Measurements from ENCODE around the gene ATRNL1.

ATRNL1 gene

GRCh38 chr10:115604627-115605026 is 511.5 kb downstream of the ATRNL1 start:
- H3K27me3 ChIP-seq (ENCODE audit: insufficient read depth, insufficient read length) = no peaks in the 10 kb centered on the region
- TF ChIP-seq ZNF274 (IDR thresholded peaks at IDR 0.05; ENCODE audit: low read depth, low read length) (no peak), SUZ12 (IDR thresholded peaks at IDR 0.05; ENCODE audit: extremely low read depth, insufficient read depth, insufficient read length) (no peak), YY1 (IDR thresholded peaks at IDR 0.05; ENCODE audit: insufficient read depth, insufficient read length) (no peak)
- H3K4me3 ChIP-seq (ENCODE audit: insufficient read length, low read depth) = no peak overlapping the region
- H3K9ac ChIP-seq (ENCODE audit: insufficient read length, low read depth) = no peak overlapping the region
- no peaks in the 10 kb centered on the region for H3K36me3 ChIP-seq (ENCODE audit: insufficient read depth, insufficient read length, low read length)
- H3K4me1 ChIP-seq (ENCODE audit: insufficient read depth, insufficient read length) = no peaks in the 10 kb centered on the region
- H3K9me3 ChIP-seq (ENCODE audit: insufficient read depth, low read length) = no peaks in the 10 kb centered on the region
- no peak for DNase-seq (ENCODE audit: low read depth, low spot score)

- Histone ChIP-seq H3K9me3 (ENCODE audit: insufficient read depth, low read length) (no peaks in the 10 kb centered on the region), H3K9ac (ENCODE audit: insufficient read length, low read depth) (no peak overlapping the region), H3K27me3 (ENCODE audit: insufficient read depth, insufficient read length) (no peaks in the 10 kb centered on the region), H3K4me1 (ENCODE audit: insufficient read depth, insufficient read length) (no peaks in the 10 kb centered on the region), H3K4me3 (ENCODE audit: insufficient read length, low read depth) (no peak overlapping the region), H3K36me3 (ENCODE audit: insufficient read depth, insufficient read length, low read length) (no peaks in the 10 kb centered on the region)
- DNase-seq (ENCODE audit: low read depth, low spot score) = no peak
- TF ChIP-seq ZNF274 (IDR thresholded peaks at IDR 0.05; ENCODE audit: low read depth, low read length) (no peak), YY1 (IDR thresholded peaks at IDR 0.05; ENCODE audit: insufficient read depth, insufficient read length) (no peak), SUZ12 (IDR thresholded peaks at IDR 0.05; ENCODE audit: extremely low read depth, insufficient read depth, insufficient read length) (no peak)
Measured at GRCh38 chr10:115606086-115606485, 512.9 kb downstream of the ATRNL1 start.

GRCh38 chr10:115606741-115607140 is 513.6 kb downstream of the ATRNL1 start:
- Histone ChIP-seq H3K4me3 (ENCODE audit: insufficient read length, low read depth) (no peak overlapping the region), H3K27me3 (ENCODE audit: insufficient read depth, insufficient read length) (no peaks in the 10 kb centered on the region), H3K36me3 (ENCODE audit: insufficient read depth, insufficient read length, low read length) (no peaks in the 10 kb centered on the region), H3K9ac (ENCODE audit: insufficient read length, low read depth) (no peak overlapping the region), H3K4me1 (ENCODE audit: insufficient read depth, insufficient read length) (no peaks in the 10 kb centered on the region), H3K9me3 (ENCODE audit: insufficient read depth, low read length) (no peaks in the 10 kb centered on the region)
- TF ChIP-seq SUZ12 (IDR thresholded peaks at IDR 0.05; ENCODE audit: extremely low read depth, insufficient read depth, insufficient read length) (no peak), YY1 (IDR thresholded peaks at IDR 0.05; ENCODE audit: insufficient read depth, insufficient read length) (no peak), ZNF274 (IDR thresholded peaks at IDR 0.05; ENCODE audit: low read depth, low read length) (no peak)
- no peak for DNase-seq (ENCODE audit: low read depth, low spot score)

- no peaks in the 10 kb centered on the region for H3K27me3 ChIP-seq (ENCODE audit: insufficient read depth, insufficient read length)
- no peaks in the 10 kb centered on the region for H3K4me1 ChIP-seq (ENCODE audit: insufficient read depth, insufficient read length)
- H3K4me3 ChIP-seq (ENCODE audit: insufficient read length, low read depth) = no peak overlapping the region
- DNase-seq (ENCODE audit: low read depth, low spot score) = no peak
- no peak for TF ChIP-seq YY1 (IDR thresholded peaks at IDR 0.05; ENCODE audit: insufficient read depth, insufficient read length)
- TF ChIP-seq SUZ12 (IDR thresholded peaks at IDR 0.05; ENCODE audit: extremely low read depth, insufficient read depth, insufficient read length) = no peak
- no peak for TF ChIP-seq ZNF274 (IDR thresholded peaks at IDR 0.05; ENCODE audit: low read depth, low read length)
- H3K36me3 ChIP-seq (ENCODE audit: insufficient read depth, insufficient read length, low read length) = no peaks in the 10 kb centered on the region
- no peak overlapping the region for H3K9ac ChIP-seq (ENCODE audit: insufficient read length, low read depth)
- H3K9me3 ChIP-seq (ENCODE audit: insufficient read depth, low read length) = no peaks in the 10 kb centered on the region
Measured at GRCh38 chr10:115624448-115624847, 531.3 kb downstream of the ATRNL1 start.

- TF ChIP-seq YY1 (IDR thresholded peaks at IDR 0.05; ENCODE audit: insufficient read depth, insufficient read length) (no peak), ZNF274 (IDR thresholded peaks at IDR 0.05; ENCODE audit: low read depth, low read length) (no peak), SUZ12 (IDR thresholded peaks at IDR 0.05; ENCODE audit: extremely low read depth, insufficient read depth, insufficient read length) (no peak)
- no peak overlapping the region for H3K9ac ChIP-seq (ENCODE audit: insufficient read length, low read depth)
- no peaks in the 10 kb centered on the region for H3K4me1 ChIP-seq (ENCODE audit: insufficient read depth, insufficient read length)
- H3K27me3 ChIP-seq (ENCODE audit: insufficient read depth, insufficient read length) = no peaks in the 10 kb centered on the region
- no peaks in the 10 kb centered on the region for H3K36me3 ChIP-seq (ENCODE audit: insufficient read depth, insufficient read length, low read length)
- no peak overlapping the region for H3K4me3 ChIP-seq (ENCODE audit: insufficient read length, low read depth)
- no peaks in the 10 kb centered on the region for H3K9me3 ChIP-seq (ENCODE audit: insufficient read depth, low read length)
- DNase-seq (ENCODE audit: low read depth, low spot score) = no peak
Measured at GRCh38 chr10:115628616-115629015, 535.5 kb downstream of the ATRNL1 start.

- H3K4me1 ChIP-seq (ENCODE audit: insufficient read depth, insufficient read length) = no peaks in the 10 kb centered on the region
- H3K27me3 ChIP-seq (ENCODE audit: insufficient read depth, insufficient read length) = no peaks in the 10 kb centered on the region
- DNase-seq (ENCODE audit: low read depth, low spot score) = no peak
- H3K4me3 ChIP-seq (ENCODE audit: insufficient read length, low read depth) = no peak overlapping the region
- H3K36me3 ChIP-seq (ENCODE audit: insufficient read depth, insufficient read length, low read length) = no peaks in the 10 kb centered on the region
- no peaks in the 10 kb centered on the region for H3K9me3 ChIP-seq (ENCODE audit: insufficient read depth, low read length)
- TF ChIP-seq SUZ12 (IDR thresholded peaks at IDR 0.05; ENCODE audit: extremely low read depth, insufficient read depth, insufficient read length) = no peak
- TF ChIP-seq ZNF274 (IDR thresholded peaks at IDR 0.05; ENCODE audit: low read depth, low read length) = no peak
- no peak for TF ChIP-seq YY1 (IDR thresholded peaks at IDR 0.05; ENCODE audit: insufficient read depth, insufficient read length)
- no peak overlapping the region for H3K9ac ChIP-seq (ENCODE audit: insufficient read length, low read depth)
Measured at GRCh38 chr10:115638246-115638645, 545.1 kb downstream of the ATRNL1 start.

- no peak overlapping the region for H3K4me3 ChIP-seq (ENCODE audit: insufficient read length, low read depth)
- TF ChIP-seq YY1 (IDR thresholded peaks at IDR 0.05; ENCODE audit: insufficient read depth, insufficient read length) (no peak), SUZ12 (IDR thresholded peaks at IDR 0.05; ENCODE audit: extremely low read depth, insufficient read depth, insufficient read length) (no peak)
Measured at GRCh38 chr10:115649217-115649616, 556.1 kb downstream of the ATRNL1 start.

GRCh38 chr10:115653473-115653872 is 560.3 kb downstream of the ATRNL1 start:
- Histone ChIP-seq H3K4me1 (ENCODE audit: insufficient read depth, insufficient read length) (no peaks in the 10 kb centered on the region), H3K36me3 (ENCODE audit: insufficient read depth, insufficient read length, low read length) (no peaks in the 10 kb centered on the region), H3K27me3 (ENCODE audit: insufficient read depth, insufficient read length) (no peaks in the 10 kb centered on the region), H3K9ac (ENCODE audit: insufficient read length, low read depth) (no peak overlapping the region), H3K4me3 (ENCODE audit: insufficient read length, low read depth) (no peak overlapping the region), H3K9me3 (ENCODE audit: insufficient read depth, low read length) (no peaks in the 10 kb centered on the region)
- DNase-seq (ENCODE audit: low read depth, low spot score) = no peak
- no peak for TF ChIP-seq SUZ12 (IDR thresholded peaks at IDR 0.05; ENCODE audit: extremely low read depth, insufficient read depth, insufficient read length)
- TF ChIP-seq YY1 (IDR thresholded peaks at IDR 0.05; ENCODE audit: insufficient read depth, insufficient read length) = no peak
- no peak for TF ChIP-seq ZNF274 (IDR thresholded peaks at IDR 0.05; ENCODE audit: low read depth, low read length)

More at GRCh38 chr10:115649217-115649616, 556.1 kb downstream of the ATRNL1 start:
- DNase-seq (ENCODE audit: low read depth, low spot score) = no peak
- Histone ChIP-seq H3K36me3 (ENCODE audit: insufficient read depth, insufficient read length, low read length) (no peaks in the 10 kb centered on the region), H3K4me1 (ENCODE audit: insufficient read depth, insufficient read length) (no peaks in the 10 kb centered on the region), H3K27me3 (ENCODE audit: insufficient read depth, insufficient read length) (no peaks in the 10 kb centered on the region), H3K9me3 (ENCODE audit: insufficient read depth, low read length) (no peaks in the 10 kb centered on the region), H3K9ac (ENCODE audit: insufficient read length, low read depth) (no peak overlapping the region)

Data from NT2/D1 (cell line).